Skeletal muscle satellite cell (primary cell): Measurements from ENCODE around the gene AFG3L2.

Experiments used
- H3K27me3 ChIP-seq: 2 replicates; pipeline ENCODE4 v1.7.0; 2013; ENCODE audit warnings: low read length; ENCODE audit not compliant: control insufficient read depth, insufficient read depth
- H3K36me3 ChIP-seq: 2 replicates; pipeline ENCODE4 v1.7.0; 2013; ENCODE audit warnings: mild to moderate bottlenecking, control low read depth, low read length; ENCODE audit not compliant: insufficient read depth
- H3K4me1 ChIP-seq: 2 replicates; pipeline ENCODE4 v1.7.0; 2013; ENCODE audit warnings: low read length; ENCODE audit not compliant: control insufficient read depth, insufficient read depth
- H3K4me2 ChIP-seq: 2 replicates; pipeline ENCODE4 v1.7.0; 2013; ENCODE audit warnings: mild to moderate bottlenecking, low read length
- H3K4me3 ChIP-seq: 2 replicates; pipeline ENCODE4 v1.7.0; 2013; ENCODE audit warnings: low read length
- H3K9ac ChIP-seq: 2 replicates; pipeline ENCODE4 v1.7.0; 2013; ENCODE audit warnings: mild to moderate bottlenecking, low read depth, low read length, moderate library complexity
- H3K9me3 ChIP-seq: replicated peaks from 2 replicates; pipeline ENCODE4 v1.7.0; 2013; ENCODE audit warnings: mild to moderate bottlenecking, control low read depth, low read length

The AFG3L2 gene

GRCh38 chr18:12352188-12352587, 24.8 kb downstream of the AFG3L2 start:
- Histone ChIP-seq H3K4me2 (no peak overlapping the region), H3K4me1 (no peaks in the 10 kb centered on the region), H3K4me3 (no peak overlapping the region), H3K36me3 (peaks cover 44% of the 10 kb centered on the region), H3K9ac (no peak overlapping the region), H3K27me3 (no peaks in the 10 kb centered on the region), H3K9me3 (no peaks in the 10 kb centered on the region)

GRCh38 chr18:12347895-12348294, 29.1 kb downstream of the AFG3L2 start:
- H3K9me3 ChIP-seq: no peaks in the 10 kb centered on the region
- H3K36me3 ChIP-seq: peaks cover 62% of the 10 kb centered on the region
- H3K4me1 ChIP-seq: no peaks in the 10 kb centered on the region
- H3K9ac ChIP-seq: no peak overlapping the region
- no peak overlapping the region for H3K4me3 ChIP-seq
- no peak overlapping the region for H3K4me2 ChIP-seq
- H3K27me3 ChIP-seq: no peaks in the 10 kb centered on the region

- peaks cover 62% of the 10 kb centered on the region for H3K36me3 ChIP-seq
- no peaks in the 10 kb centered on the region for H3K9me3 ChIP-seq
- H3K4me3 ChIP-seq: no peak overlapping the region
- H3K4me2 ChIP-seq: no peak overlapping the region
- no peaks in the 10 kb centered on the region for H3K27me3 ChIP-seq
- no peaks in the 10 kb centered on the region for H3K4me1 ChIP-seq
- no peak overlapping the region for H3K9ac ChIP-seq
These were observed 30.8 kb downstream of the AFG3L2 start for GRCh38 chr18:12346240-12346565.

- Histone ChIP-seq H3K27me3 (no peaks in the 10 kb centered on the region), H3K4me2 (no peak overlapping the region), H3K9ac (no peak overlapping the region), H3K4me1 (no peaks in the 10 kb centered on the region), H3K36me3 (peaks cover 58% of the 10 kb centered on the region), H3K9me3 (no peaks in the 10 kb centered on the region), H3K4me3 (no peak overlapping the region)
These were observed 31.4 kb downstream of the AFG3L2 start for GRCh38 chr18:12345491-12346239.

- Histone ChIP-seq H3K4me3 (no peak overlapping the region), H3K4me2 (no peak overlapping the region), H3K4me1 (no peaks in the 10 kb centered on the region), H3K9me3 (no peaks in the 10 kb centered on the region), H3K27me3 (no peaks in the 10 kb centered on the region), H3K36me3 (peaks cover 62% of the 10 kb centered on the region), H3K9ac (no peak overlapping the region)
These were observed 34.4 kb downstream of the AFG3L2 start for GRCh38 chr18:12342661-12343060.

- Histone ChIP-seq H3K9ac (no peak overlapping the region), H3K27me3 (no peaks in the 10 kb centered on the region), H3K9me3 (no peaks in the 10 kb centered on the region), H3K4me2 (no peak overlapping the region), H3K4me3 (no peak overlapping the region), H3K4me1 (peaks cover 10% of the 10 kb centered on the region), H3K36me3 (peaks cover 74% of the 10 kb centered on the region)
These were observed 35.9 kb downstream of the AFG3L2 start for GRCh38 chr18:12340945-12341660.

GRCh38 chr18:12338382-12338781, 38.6 kb downstream of the AFG3L2 start:
- Histone ChIP-seq H3K9me3 (no peaks in the 10 kb centered on the region), H3K4me3 (no peak overlapping the region), H3K27me3 (no peaks in the 10 kb centered on the region), H3K4me1 (peaks cover 10% of the 10 kb centered on the region), H3K36me3 (peaks cover 71% of the 10 kb centered on the region), H3K4me2 (no peak overlapping the region), H3K9ac (no peak overlapping the region)

- Histone ChIP-seq H3K9me3 (no peaks in the 10 kb centered on the region), H3K4me1 (peaks cover 10% of the 10 kb centered on the region), H3K27me3 (no peaks in the 10 kb centered on the region), H3K36me3 (peaks cover 58% of the 10 kb centered on the region), H3K4me3 (no peak overlapping the region), H3K9ac (no peak overlapping the region), H3K4me2 (peak overlapping the region; percentile 2)
These were observed 40.1 kb downstream of the AFG3L2 start for GRCh38 chr18:12336887-12337286.

GRCh38 chr18:12336171-12336613, 40.8 kb downstream of the AFG3L2 start:
- Histone ChIP-seq H3K4me2 (no peak overlapping the region), H3K4me1 (peaks cover 10% of the 10 kb centered on the region), H3K9ac (no peak overlapping the region), H3K36me3 (peaks cover 55% of the 10 kb centered on the region), H3K27me3 (no peaks in the 10 kb centered on the region), H3K9me3 (no peaks in the 10 kb centered on the region), H3K4me3 (no peak overlapping the region)

GRCh38 chr18:12335503-12335902, 41.5 kb downstream of the AFG3L2 start:
- H3K27me3 ChIP-seq: no peaks in the 10 kb centered on the region
- H3K36me3 ChIP-seq: peaks cover 55% of the 10 kb centered on the region

GRCh38 chr18:12334863-12335262, 42.2 kb downstream of the AFG3L2 start:
- peaks cover 10% of the 10 kb centered on the region for H3K4me1 ChIP-seq
- H3K9ac ChIP-seq: no peak overlapping the region
- H3K4me2 ChIP-seq: no peak overlapping the region
- no peak overlapping the region for H3K4me3 ChIP-seq
- H3K9me3 ChIP-seq: no peaks in the 10 kb centered on the region
- peaks cover 50% of the 10 kb centered on the region for H3K36me3 ChIP-seq
- H3K27me3 ChIP-seq: no peaks in the 10 kb centered on the region

More at GRCh38 chr18:12335503-12335902, 41.5 kb downstream of the AFG3L2 start:
- Histone ChIP-seq H3K4me3 (no peak overlapping the region), H3K4me1 (peaks cover 10% of the 10 kb centered on the region), H3K4me2 (no peak overlapping the region), H3K9ac (no peak overlapping the region), H3K9me3 (no peaks in the 10 kb centered on the region)

GRCh38 chr18:12334366-12334808, 42.6 kb downstream of the AFG3L2 start:
- H3K4me2 ChIP-seq: no peak overlapping the region
- no peak overlapping the region for H3K4me3 ChIP-seq
- peaks cover 49% of the 10 kb centered on the region for H3K36me3 ChIP-seq
- no peaks in the 10 kb centered on the region for H3K27me3 ChIP-seq
- H3K9me3 ChIP-seq: no peaks in the 10 kb centered on the region
- no peak overlapping the region for H3K9ac ChIP-seq
- peaks cover 10% of the 10 kb centered on the region for H3K4me1 ChIP-seq
